Measurements from ENCODE around the gene ANK3. TPM values are rescaled to one million over a fixed set of nuclear protein-coding genes. Genes with fewer than 3 reads are reported as not detected.

The ANK3 gene
- total RNA-seq, 1 experiment from 2014 or later: 29.8 TPM

- no peaks in the 10 kb centered on the region for H3K27me3 Mint-ChIP-seq (ENCODE audit: unreplicated experiment)
- CTCF ChIA-PET: interaction anchor here (2.4 kb wide), 1 partner anchor 189 kb away, joined by 10 read pairs; no protein-coding TSS in a partner anchor
- H3K4me1 Mint-ChIP-seq (ENCODE audit: low read depth, unreplicated experiment): peaks cover 73% of the 10 kb centered on the region
- no peak for DNase-seq
- intact Hi-C loops (cut with micrococcal nuclease; ENCODE audit: unreplicated experiment): loop anchor here (5.0 kb wide), 1 partner anchor 145 kb away; no protein-coding TSS in a partner anchor
- peaks cover 3% of the 10 kb centered on the region for H3K9me3 Mint-ChIP-seq (ENCODE audit: low read depth, unreplicated experiment)
- peak overlapping the region; percentile 93 for H3K27ac Mint-ChIP-seq (ENCODE audit: unreplicated experiment)
- H3K36me3 Mint-ChIP-seq (ENCODE audit: insufficient read depth, unreplicated experiment): peaks cover 5% of the 10 kb centered on the region
- no peak overlapping the region for H3K4me3 Mint-ChIP-seq (ENCODE audit: low read depth, unreplicated experiment)
- no peak for TF ChIP-seq CTCF (IDR thresholded peaks at IDR 0.05; ENCODE audit: unreplicated experiment)
- BruUV-seq (replicated peaks): no TSS peak
Observed at GRCh38 chr10:60427148-60427547, 37.5 kb upstream of the ANK3 start.

- intact Hi-C loops (cut with micrococcal nuclease; ENCODE audit: unreplicated experiment): loop anchor here (5.0 kb wide), 1 partner anchor 144 kb away; no protein-coding TSS in a partner anchor
- CTCF ChIA-PET: interaction anchor here (1.0 to 2.4 kb wide), 2 partner anchors 91 to 188 kb away, joined by 6 to 10 read pairs; no protein-coding TSS in a partner anchor
- peak; percentile 26 for DNase-seq
Observed at GRCh38 chr10:60426425-60426824, 36.8 kb upstream of the ANK3 start.

GRCh38 chr10:60425392-60426110, 35.9 kb upstream of the ANK3 start:
- peak overlapping the region; percentile 10 for H3K4me3 Mint-ChIP-seq (ENCODE audit: low read depth, unreplicated experiment)
- peak overlapping the region; percentile 93 for H3K27ac Mint-ChIP-seq (ENCODE audit: unreplicated experiment)
- H3K9me3 Mint-ChIP-seq (ENCODE audit: low read depth, unreplicated experiment): peaks cover 3% of the 10 kb centered on the region
- intact Hi-C loops (cut with micrococcal nuclease; ENCODE audit: unreplicated experiment): loop anchor here (5.0 kb wide), 1 partner anchor 143 kb away; no protein-coding TSS in a partner anchor
- no peak for DNase-seq
- BruUV-seq (replicated peaks): no TSS peak
- no peak for TF ChIP-seq CTCF (IDR thresholded peaks at IDR 0.05; ENCODE audit: unreplicated experiment)
- CTCF ChIA-PET: interaction anchor here (1.0 to 2.4 kb wide), 2 partner anchors 90 to 187 kb away, joined by 6 to 10 read pairs; no protein-coding TSS in a partner anchor
- H3K4me1 Mint-ChIP-seq (ENCODE audit: low read depth, unreplicated experiment): peaks cover 72% of the 10 kb centered on the region
- H3K27me3 Mint-ChIP-seq (ENCODE audit: unreplicated experiment): no peaks in the 10 kb centered on the region
- H3K36me3 Mint-ChIP-seq (ENCODE audit: insufficient read depth, unreplicated experiment): peaks cover 5% of the 10 kb centered on the region

More at GRCh38 chr10:60426425-60426824, 36.8 kb upstream of the ANK3 start:
- H3K27me3 Mint-ChIP-seq (ENCODE audit: unreplicated experiment): no peaks in the 10 kb centered on the region
- H3K9me3 Mint-ChIP-seq (ENCODE audit: low read depth, unreplicated experiment): peaks cover 3% of the 10 kb centered on the region
- peaks cover 5% of the 10 kb centered on the region for H3K36me3 Mint-ChIP-seq (ENCODE audit: insufficient read depth, unreplicated experiment)
- no peak for TF ChIP-seq CTCF (IDR thresholded peaks at IDR 0.05; ENCODE audit: unreplicated experiment)
- H3K27ac Mint-ChIP-seq (ENCODE audit: unreplicated experiment): peak overlapping the region; percentile 93
- peaks cover 73% of the 10 kb centered on the region for H3K4me1 Mint-ChIP-seq (ENCODE audit: low read depth, unreplicated experiment)
- peak overlapping the region; percentile 10 for H3K4me3 Mint-ChIP-seq (ENCODE audit: low read depth, unreplicated experiment)
- BruUV-seq (replicated peaks): no TSS peak

- Mint-ChIP-seq H3K27ac (ENCODE audit: unreplicated experiment) (peak overlapping the region; percentile 93), H3K9me3 (ENCODE audit: low read depth, unreplicated experiment) (peaks cover 3% of the 10 kb centered on the region)
- intact Hi-C loops (cut with micrococcal nuclease; ENCODE audit: unreplicated experiment): loop anchor here (5.0 kb wide), 1 partner anchor 143 kb away; no protein-coding TSS in a partner anchor
Observed at GRCh38 chr10:60424971-60425370, 35.3 kb upstream of the ANK3 start.

More at GRCh38 chr10:60424971-60425370, 35.3 kb upstream of the ANK3 start:
- no peaks in the 10 kb centered on the region for H3K27me3 Mint-ChIP-seq (ENCODE audit: unreplicated experiment)
- TF ChIP-seq CTCF (IDR thresholded peaks at IDR 0.05; ENCODE audit: unreplicated experiment): no peak
- CTCF ChIA-PET: interaction anchor here (2.4 kb wide), 1 partner anchor 186 kb away, joined by 10 read pairs; no protein-coding TSS in a partner anchor
- BruUV-seq (replicated peaks): no TSS peak
- no peak overlapping the region for H3K4me3 Mint-ChIP-seq (ENCODE audit: low read depth, unreplicated experiment)
- H3K4me1 Mint-ChIP-seq (ENCODE audit: low read depth, unreplicated experiment): peaks cover 67% of the 10 kb centered on the region
- H3K36me3 Mint-ChIP-seq (ENCODE audit: insufficient read depth, unreplicated experiment): peaks cover 5% of the 10 kb centered on the region
- DNase-seq: no peak
